GM21390 (cell line): ENCODE data around the gene XIRP2.

ENCODE experiments used
- ATAC-seq: cut with Tn5 transposase; IDR thresholded peaks from one replicate; pipeline ENCODE4 v1.9.1; 2021; ENCODE audit not compliant: unreplicated experiment

The XIRP2 gene

GRCh38 chr2:167289651-167290410 lies 401.6 kb downstream of the XIRP2 start:
- ATAC-seq: no peak

- peak; percentile 99 for ATAC-seq
Measured at GRCh38 chr2:167292430-167293171, 404.3 kb downstream of the XIRP2 start, which contains the start of gene B3GALT1. Gene B3GALT1 (plus strand): TSS chr2:167293001.

- ATAC-seq: peak; percentile 3
Measured at GRCh38 chr2:167293172-167293781, 405.0 kb downstream of the XIRP2 start.

GRCh38 chr2:167293943-167294775 lies 405.9 kb downstream of the XIRP2 start:
- no peak for ATAC-seq

- no peak for ATAC-seq
Measured at GRCh38 chr2:167294776-167295140, 406.5 kb downstream of the XIRP2 start.

- ATAC-seq: no peak
Measured at GRCh38 chr2:167297292-167297691, 409.0 kb downstream of the XIRP2 start.

- ATAC-seq: no peak
Measured at GRCh38 chr2:167298017-167298416, 409.7 kb downstream of the XIRP2 start.
